Activated CD8-positive, alpha-beta memory T cell treated with anti-CD3 and anti-CD28 coated beads, Interleukin-2, amount 50 U/mL, for 24 hours (primary cell): ENCODE measurements around the gene RIMOC1.
"Not testable (repeated sequence)": the region's sequence is repeated elsewhere in the genome, so short reads cannot be mapped to it uniquely, and the experiment has no call there.

Source experiments
- DNase-seq: peaks from one replicate; pipeline ENCODE4 v3.0.0-alpha.2; 2020; ENCODE audit errors: extremely low read depth

The RIMOC1 gene

GRCh38 chr5:41891066-41891707 is 13.0 kb upstream of the RIMOC1 start:
- no peak for DNase-seq

GRCh38 chr5:41892031-41892430 is 12.1 kb upstream of the RIMOC1 start:
- DNase-seq, result no peak

- DNase-seq, result no peak
Measured at GRCh38 chr5:41893074-41893851, 10.9 kb upstream of the RIMOC1 start.

- DNase-seq, result no peak
Measured at GRCh38 chr5:41896230-41896629, 7.9 kb upstream of the RIMOC1 start.

GRCh38 chr5:41903382-41903891 is 707 bp upstream of the RIMOC1 start:
- DNase-seq, result no peak

- no peak for DNase-seq
Measured at GRCh38 chr5:41906151-41906550, 2.0 kb downstream of the RIMOC1 start.

- no peak for DNase-seq
Measured at GRCh38 chr5:41908374-41909079, 4.4 kb downstream of the RIMOC1 start.

- no peak for DNase-seq
Measured at GRCh38 chr5:41918105-41918504, 14.0 kb downstream of the RIMOC1 start.

- no peak for DNase-seq
Measured at GRCh38 chr5:41921166-41921565, 17.0 kb downstream of the RIMOC1 start.

GRCh38 chr5:41921874-41922273 is 17.7 kb downstream of the RIMOC1 start:
- no peak for DNase-seq

GRCh38 chr5:41924526-41924871 is 20.4 kb downstream of the RIMOC1 start:
- DNase-seq, result no peak

- peak; percentile 62 for DNase-seq
Measured at GRCh38 chr5:41924872-41925554, 20.9 kb downstream of the RIMOC1 start, which contains the start of gene FBXO4. TSS of gene FBXO4 (plus strand) at chr5:41925281. CDS start at chr5:41925310, 29 bp downstream.

GRCh38 chr5:41925555-41925951 is 21.4 kb downstream of the RIMOC1 start:
- no peak for DNase-seq

- no peak for DNase-seq
Measured at GRCh38 chr5:41927604-41928003, 23.5 kb downstream of the RIMOC1 start.

GRCh38 chr5:41929035-41929434 is 24.9 kb downstream of the RIMOC1 start:
- no peak for DNase-seq

- DNase-seq, result no peak
Measured at GRCh38 chr5:41932770-41933169, 28.6 kb downstream of the RIMOC1 start.

GRCh38 chr5:41935544-41935943 is 31.4 kb downstream of the RIMOC1 start:
- DNase-seq, result no peak

- no peak for DNase-seq
Measured at GRCh38 chr5:41940641-41941040, 36.5 kb downstream of the RIMOC1 start.

- DNase-seq, result not testable (repeated sequence)
Measured at GRCh38 chr5:41945332-41945955, 41.3 kb downstream of the RIMOC1 start.

GRCh38 chr5:41951224-41951623 is 47.1 kb downstream of the RIMOC1 start:
- no peak for DNase-seq
